ENCODE measurements around the gene UCK2.

Gene UCK2

DNA sequence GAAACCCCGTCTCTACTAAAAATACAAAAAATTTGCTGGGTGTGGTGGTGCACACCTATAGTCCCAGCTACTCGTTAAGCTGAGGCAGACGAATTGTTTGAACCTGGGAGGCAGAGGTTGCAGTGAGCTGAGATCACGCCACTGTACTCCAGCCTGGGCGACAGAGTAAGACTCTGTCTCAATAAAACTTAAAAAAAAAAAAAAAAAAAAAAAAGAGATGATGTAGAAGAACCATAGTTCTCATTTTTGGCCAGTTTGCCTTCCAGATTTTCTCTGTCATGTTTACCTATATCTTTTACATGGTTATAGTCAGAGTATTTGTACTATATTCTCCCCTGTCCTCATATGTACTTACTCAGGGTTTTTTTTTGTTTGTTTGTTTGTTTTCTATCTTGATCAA, 53.6 kb downstream of the UCK2 start:
- no peak overlapping the region for H3K4me2 ChIP-seq (ENCODE audit: low read length)
- no peak overlapping the region for H2AFZ ChIP-seq
- H3K79me2 ChIP-seq, result peaks cover 2% of the 10 kb centered on the region
- no peaks in the 10 kb centered on the region for H3K9me3 ChIP-seq (ENCODE audit: control insufficient read depth, low read length)
- H3K27me3 ChIP-seq (ENCODE audit: control insufficient read depth, insufficient read depth, low read length), result no peaks in the 10 kb centered on the region
- H3K27ac ChIP-seq, result no peak overlapping the region
- H3K36me3 ChIP-seq (ENCODE audit: control insufficient read depth, insufficient read depth, low read length), result no peaks in the 10 kb centered on the region
- H3K9ac ChIP-seq, result no peak overlapping the region
- H3K4me1 ChIP-seq, result no peaks in the 10 kb centered on the region
- no peak for TF ChIP-seq CTCF (IDR thresholded peaks at IDR 0.05)
- H3K4me3 ChIP-seq (ENCODE audit: low read depth, low read length), result no peak overlapping the region

DNA sequence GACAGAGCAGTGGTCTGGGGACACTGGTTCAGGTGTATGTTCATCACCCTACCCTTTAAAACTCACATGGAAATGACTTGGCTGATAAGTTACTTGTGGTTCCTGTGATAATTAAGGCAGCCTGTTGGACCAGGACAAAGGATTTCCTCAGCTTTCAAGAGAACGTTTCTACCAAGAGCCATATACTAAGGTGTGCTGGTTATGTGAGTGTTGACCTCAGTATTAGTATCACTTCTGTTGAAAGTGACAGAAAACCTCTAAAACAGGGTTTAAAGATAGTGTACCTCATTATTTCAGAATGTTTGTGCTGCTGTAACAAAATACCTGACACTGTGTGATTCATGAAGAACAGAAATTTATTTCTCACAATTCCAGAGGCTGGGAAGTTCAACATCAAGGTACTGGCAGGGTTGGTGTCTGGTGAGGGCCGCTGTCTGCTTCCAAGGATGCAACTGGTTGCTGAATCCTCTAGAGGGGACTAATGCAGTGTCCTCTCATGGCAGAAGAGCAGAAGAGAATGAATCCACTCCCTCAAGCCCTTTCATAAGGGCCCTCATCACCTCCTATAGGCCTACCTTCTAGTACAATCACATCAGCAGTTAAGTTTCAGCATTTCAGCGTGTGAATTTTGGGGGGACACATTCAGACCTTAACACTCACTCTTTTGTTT, 54.9 kb downstream of the UCK2 start:
- H3K27ac ChIP-seq, result no peak overlapping the region
- no peaks in the 10 kb centered on the region for H3K27me3 ChIP-seq (ENCODE audit: control insufficient read depth, insufficient read depth, low read length)
- no peak overlapping the region for H3K9ac ChIP-seq
- no peaks in the 10 kb centered on the region for H3K4me1 ChIP-seq
- H3K79me2 ChIP-seq, result peaks cover 2% of the 10 kb centered on the region
- no peak overlapping the region for H3K4me3 ChIP-seq (ENCODE audit: low read depth, low read length)
- H3K36me3 ChIP-seq (ENCODE audit: control insufficient read depth, insufficient read depth, low read length), result no peaks in the 10 kb centered on the region
- no peaks in the 10 kb centered on the region for H3K9me3 ChIP-seq (ENCODE audit: control insufficient read depth, low read length)
- no peak for TF ChIP-seq CTCF (IDR thresholded peaks at IDR 0.05)
- H3K4me2 ChIP-seq (ENCODE audit: low read length), result no peak overlapping the region
- no peak overlapping the region for H2AFZ ChIP-seq

- TF ChIP-seq CTCF (IDR thresholded peaks at IDR 0.05), result no peak
- Histone ChIP-seq H3K9ac (no peak overlapping the region), H3K4me2 (ENCODE audit: low read length) (no peak overlapping the region), H3K27me3 (ENCODE audit: control insufficient read depth, insufficient read depth, low read length) (no peaks in the 10 kb centered on the region), H3K36me3 (ENCODE audit: control insufficient read depth, insufficient read depth, low read length) (no peaks in the 10 kb centered on the region), H3K4me1 (no peaks in the 10 kb centered on the region), H3K9me3 (ENCODE audit: control insufficient read depth, low read length) (no peaks in the 10 kb centered on the region), H3K27ac (no peak overlapping the region), H3K79me2 (peaks cover 2% of the 10 kb centered on the region), H3K4me3 (ENCODE audit: low read depth, low read length) (no peak overlapping the region), H2AFZ (no peak overlapping the region)
Measured at GRCh38 chr1:165883056-165883455, 55.6 kb downstream of the UCK2 start.

DNA sequence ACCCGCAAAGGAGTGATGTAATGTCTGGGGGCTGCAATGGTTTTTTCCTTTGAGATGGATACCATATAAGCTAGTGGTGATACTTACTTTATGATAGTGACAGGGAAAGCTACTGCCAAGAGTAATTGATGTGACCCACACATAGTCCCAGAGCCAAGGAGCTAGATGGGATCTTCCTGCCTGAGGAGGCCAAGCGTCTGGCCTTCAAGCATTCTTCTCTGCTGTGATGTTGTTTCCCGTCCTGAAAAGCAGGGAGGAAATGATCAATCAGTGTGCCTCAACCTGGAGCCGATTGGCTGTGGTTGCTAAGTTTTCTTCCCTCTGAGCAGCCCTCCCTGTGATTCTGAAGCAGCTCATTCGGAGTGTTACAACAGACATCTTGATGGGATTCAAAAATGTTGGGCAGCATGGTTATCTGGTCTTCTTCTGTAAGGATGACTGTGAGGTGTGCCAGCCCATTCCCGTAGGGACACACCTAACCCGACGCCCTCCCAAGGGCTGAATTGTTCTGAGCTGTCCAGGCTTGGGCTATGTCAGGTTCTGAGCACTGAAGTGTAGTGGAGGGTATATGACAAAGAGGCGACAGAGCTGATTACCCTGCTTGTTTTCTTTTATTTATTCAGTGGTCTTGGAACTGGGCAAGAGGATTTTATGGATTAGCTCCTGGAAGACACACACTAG, 56.7 kb downstream of the UCK2 start:
- Histone ChIP-seq H3K27ac (no peak overlapping the region), H3K4me1 (no peaks in the 10 kb centered on the region), H3K4me2 (ENCODE audit: low read length) (no peak overlapping the region), H3K4me3 (ENCODE audit: low read depth, low read length) (no peak overlapping the region), H3K79me2 (no peaks in the 10 kb centered on the region), H3K27me3 (ENCODE audit: control insufficient read depth, insufficient read depth, low read length) (no peaks in the 10 kb centered on the region), H2AFZ (no peak overlapping the region), H3K9ac (no peak overlapping the region), H3K36me3 (ENCODE audit: control insufficient read depth, insufficient read depth, low read length) (no peaks in the 10 kb centered on the region), H3K9me3 (ENCODE audit: control insufficient read depth, low read length) (no peaks in the 10 kb centered on the region)
- TF ChIP-seq CTCF (IDR thresholded peaks at IDR 0.05), result no peak

Data from parathyroid adenoma (tissue), 2 donors.